GM12874 (cell line): Measurements from ENCODE around the gene FRAT2.

Experiments
- CTCF ChIP-seq: IDR thresholded peaks from 2 replicates; pipeline ENCODE4 v1.5.1; 2011; ENCODE audit warnings: low read depth, mild to moderate bottlenecking, control low read depth, low read length, moderate library complexity; ENCODE audit not compliant: insufficient read depth

Gene FRAT2

GRCh38 chr10:97311111-97311626 is 23.4 kb downstream of the FRAT2 start:
- no peak for TF ChIP-seq CTCF

- TF ChIP-seq CTCF: no peak
Observed at GRCh38 chr10:97307866-97308780, 26.4 kb downstream of the FRAT2 start.

- TF ChIP-seq CTCF: no peak
Observed at GRCh38 chr10:97307441-97307840, 27.1 kb downstream of the FRAT2 start.

GRCh38 chr10:97302088-97302791 is 32.3 kb downstream of the FRAT2 start:
- no peak for TF ChIP-seq CTCF

GRCh38 chr10:97300980-97301379 is 33.5 kb downstream of the FRAT2 start:
- TF ChIP-seq CTCF: no peak

- TF ChIP-seq CTCF: no peak
Observed at GRCh38 chr10:97298223-97298571, 36.3 kb downstream of the FRAT2 start.

GRCh38 chr10:97297556-97298222 is 36.8 kb downstream of the FRAT2 start:
- no peak for TF ChIP-seq CTCF
